ENCODE measurements around the gene FYB2. TPM values are rescaled to one million over a fixed set of nuclear protein-coding genes. Genes with fewer than 3 reads are reported as not detected.

FYB2 gene, protein sequence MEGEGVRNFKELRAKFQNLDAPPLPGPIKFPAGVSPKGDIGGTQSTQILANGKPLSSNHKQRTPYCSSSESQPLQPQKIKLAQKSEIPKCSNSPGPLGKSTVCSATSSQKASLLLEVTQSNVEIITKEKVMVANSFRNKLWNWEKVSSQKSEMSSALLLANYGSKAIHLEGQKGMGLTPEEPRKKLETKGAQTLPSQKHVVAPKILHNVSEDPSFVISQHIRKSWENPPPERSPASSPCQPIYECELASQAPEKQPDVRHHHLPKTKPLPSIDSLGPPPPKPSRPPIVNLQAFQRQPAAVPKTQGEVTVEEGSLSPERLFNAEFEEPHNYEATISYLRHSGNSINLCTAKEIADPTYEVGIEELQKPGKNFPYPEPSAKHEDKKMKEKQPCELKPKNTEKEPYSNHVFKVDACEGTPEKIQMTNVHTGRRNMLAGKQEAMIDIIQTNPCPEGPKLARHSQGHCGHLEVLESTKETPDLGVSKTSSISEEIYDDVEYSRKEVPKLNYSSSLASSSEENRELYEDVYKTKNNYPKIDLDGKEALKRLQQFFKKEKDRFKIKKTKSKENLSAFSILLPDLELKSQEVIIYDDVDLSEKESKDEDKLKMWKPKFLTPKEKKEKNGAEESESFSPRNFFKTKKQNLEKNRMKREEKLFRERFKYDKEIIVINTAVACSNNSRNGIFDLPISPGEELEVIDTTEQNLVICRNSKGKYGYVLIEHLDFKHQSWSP
- total RNA-seq = not detected

DNA sequence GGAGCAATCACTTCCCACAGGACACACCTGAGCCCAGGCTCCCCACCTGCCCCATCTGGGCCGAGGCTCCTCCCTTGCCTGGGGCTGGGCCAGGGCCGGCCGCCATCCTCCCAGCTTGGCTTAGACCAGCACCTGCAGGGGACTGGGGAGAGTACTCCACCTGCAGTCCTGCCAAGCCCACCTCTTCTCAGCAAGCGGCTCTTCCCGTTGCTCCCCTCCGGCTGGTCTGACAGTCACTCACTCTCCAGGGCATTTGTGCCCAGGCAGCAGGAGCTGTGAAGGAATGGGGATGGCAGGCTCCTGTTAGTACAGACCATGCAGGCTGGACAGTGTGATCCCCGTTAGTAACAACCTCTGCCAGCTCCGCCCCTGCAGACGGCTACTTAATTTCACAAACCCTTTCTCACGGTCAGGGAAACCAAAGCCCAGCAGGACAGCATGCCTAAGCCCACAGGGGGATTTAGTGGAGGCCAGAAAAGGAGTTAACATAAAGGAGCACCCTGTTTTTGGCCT lies at the start of gene FYB2:
Gene FYB2 (minus strand): TSS at position 18 of the 513 bp plus-strand sequence. CDS start 114 bp downstream, outside the sequence.
- Mint-ChIP-seq H3K27ac (no peak within 1 kb of the TSS), H3K4me1 (ENCODE audit: low read depth) (no peaks in the 10 kb centered on the region), H3K36me3 (ENCODE audit: low read depth) (no peaks in the 10 kb centered on the region), H3K9me3 (no peaks in the 10 kb centered on the region), H3K4me3 (no peak within 1 kb of the TSS), H3K27me3 (ENCODE audit: low read depth) (peaks cover 38% of the 10 kb centered on the region)
- intact Hi-C loops (cut with micrococcal nuclease) = loop anchor here (5.0 to 10.0 kb wide), 2 partner anchors 1345 to 1677 kb away; no protein-coding TSS in a partner anchor
- CTCF ChIA-PET = interaction anchor here (1.2 kb wide), 1 partner anchor 111 kb away, joined by 5 read pairs; no protein-coding TSS in a partner anchor
- no peak for DNase-seq

DNA sequence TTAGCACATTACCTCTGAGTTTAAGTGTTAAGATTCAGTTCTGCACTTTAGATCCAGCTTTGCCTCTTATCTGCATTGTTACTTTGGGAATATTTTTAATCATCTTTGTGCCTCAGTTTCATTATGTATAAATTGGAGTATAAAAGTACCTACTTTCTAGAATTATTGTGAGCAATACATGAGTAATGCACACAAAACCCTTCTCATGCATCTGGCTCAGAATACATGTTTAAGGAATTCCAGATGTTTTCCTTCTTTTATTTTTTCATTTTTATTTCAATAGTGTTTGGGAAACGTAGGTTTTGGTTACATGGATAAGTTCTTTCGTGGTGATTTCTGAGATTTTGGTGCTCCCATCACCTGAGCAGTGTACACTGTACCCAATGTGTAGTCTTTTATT lies 49.6 kb upstream of the FYB2 start:
- Mint-ChIP-seq H3K4me1 (ENCODE audit: low read depth) (no peaks in the 10 kb centered on the region), H3K9me3 (no peaks in the 10 kb centered on the region), H3K36me3 (ENCODE audit: low read depth) (no peaks in the 10 kb centered on the region), H3K27ac (no peak overlapping the region), H3K27me3 (ENCODE audit: low read depth) (peaks cover 19% of the 10 kb centered on the region), H3K4me3 (no peak overlapping the region)
- CTCF ChIA-PET = no interaction called here
- DNase-seq = no peak
- intact Hi-C loops (cut with micrococcal nuclease) = no loop called here

DNA sequence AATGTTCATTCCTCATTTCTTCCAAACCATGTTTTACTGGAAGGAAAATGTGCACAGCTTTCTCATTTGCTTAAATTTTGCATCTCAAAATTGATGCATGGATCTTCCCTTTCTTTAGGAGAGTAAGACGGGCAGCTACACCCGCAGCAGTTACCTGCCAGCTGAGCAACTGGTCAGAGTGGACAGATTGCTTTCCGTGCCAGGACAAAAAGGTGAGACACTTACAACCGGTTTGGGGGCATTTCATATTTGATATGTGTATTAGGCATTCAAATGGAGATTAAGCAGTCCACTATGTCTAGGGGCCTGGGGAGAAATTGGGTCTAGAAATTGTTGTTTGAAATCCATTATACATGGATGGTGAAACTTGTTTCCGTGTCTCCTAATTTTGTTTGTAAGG lies 48.3 kb upstream of the FYB2 start:
- no peaks in the 10 kb centered on the region for H3K4me1 Mint-ChIP-seq (ENCODE audit: low read depth)
- no peak overlapping the region for H3K27ac Mint-ChIP-seq
- no peak for DNase-seq
- intact Hi-C loops (cut with micrococcal nuclease) = no loop called here
- peaks cover 19% of the 10 kb centered on the region for H3K27me3 Mint-ChIP-seq (ENCODE audit: low read depth)
- CTCF ChIA-PET = no interaction called here
- no peaks in the 10 kb centered on the region for H3K36me3 Mint-ChIP-seq (ENCODE audit: low read depth)
- H3K9me3 Mint-ChIP-seq = no peaks in the 10 kb centered on the region
- H3K4me3 Mint-ChIP-seq = no peak overlapping the region

DNA sequence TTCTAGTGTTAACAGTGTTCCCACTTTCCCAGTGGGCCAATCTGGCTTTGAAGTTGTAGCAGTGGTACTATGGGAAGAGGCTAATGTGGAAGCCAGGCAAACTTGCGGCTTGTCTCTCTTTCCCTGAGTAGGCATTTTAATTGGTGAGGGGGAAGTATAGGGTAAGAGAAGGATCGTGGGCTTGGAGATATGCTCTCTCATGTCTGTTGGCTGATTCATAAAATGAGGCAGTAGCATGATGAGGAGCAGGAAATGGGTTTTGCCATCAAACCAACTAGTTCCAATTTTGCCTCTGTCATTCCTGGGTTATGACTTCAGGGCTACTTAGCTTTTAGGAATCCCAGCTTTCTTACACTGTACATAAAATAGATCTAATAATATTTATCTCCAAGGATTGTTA lies 47.5 kb upstream of the FYB2 start:
- intact Hi-C loops (cut with micrococcal nuclease) = no loop called here
- no peak for DNase-seq
- Mint-ChIP-seq H3K4me3 (no peak overlapping the region), H3K27ac (no peak overlapping the region), H3K36me3 (ENCODE audit: low read depth) (no peaks in the 10 kb centered on the region), H3K9me3 (no peaks in the 10 kb centered on the region), H3K27me3 (ENCODE audit: low read depth) (peaks cover 19% of the 10 kb centered on the region), H3K4me1 (ENCODE audit: low read depth) (no peaks in the 10 kb centered on the region)
- CTCF ChIA-PET = no interaction called here

DNA sequence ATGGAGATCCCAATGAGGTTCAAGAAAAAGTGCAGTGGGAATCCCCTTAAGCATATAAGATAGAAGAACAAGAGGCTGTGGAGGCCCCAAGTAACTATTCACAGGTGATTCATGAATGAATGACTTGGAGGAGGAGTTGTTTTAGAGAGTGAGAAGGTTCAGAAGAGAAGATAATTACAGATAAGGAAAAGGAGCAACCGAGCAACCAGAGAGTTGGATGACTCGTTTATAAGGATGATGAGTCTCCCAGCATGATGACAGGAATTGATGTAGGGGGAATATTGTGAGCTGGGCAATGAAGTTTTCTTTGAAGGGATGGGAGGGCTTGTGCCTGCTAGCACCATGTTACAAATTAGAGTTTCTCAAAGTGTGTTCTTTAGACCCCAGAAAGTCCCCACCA lies 45.2 kb upstream of the FYB2 start:
- DNase-seq = no peak
- Mint-ChIP-seq H3K9me3 (no peaks in the 10 kb centered on the region), H3K4me3 (no peak overlapping the region), H3K36me3 (ENCODE audit: low read depth) (no peaks in the 10 kb centered on the region), H3K4me1 (ENCODE audit: low read depth) (no peaks in the 10 kb centered on the region), H3K27me3 (ENCODE audit: low read depth) (peaks cover 14% of the 10 kb centered on the region), H3K27ac (no peak overlapping the region)
- CTCF ChIA-PET = no interaction called here
- intact Hi-C loops (cut with micrococcal nuclease) = no loop called here

DNA sequence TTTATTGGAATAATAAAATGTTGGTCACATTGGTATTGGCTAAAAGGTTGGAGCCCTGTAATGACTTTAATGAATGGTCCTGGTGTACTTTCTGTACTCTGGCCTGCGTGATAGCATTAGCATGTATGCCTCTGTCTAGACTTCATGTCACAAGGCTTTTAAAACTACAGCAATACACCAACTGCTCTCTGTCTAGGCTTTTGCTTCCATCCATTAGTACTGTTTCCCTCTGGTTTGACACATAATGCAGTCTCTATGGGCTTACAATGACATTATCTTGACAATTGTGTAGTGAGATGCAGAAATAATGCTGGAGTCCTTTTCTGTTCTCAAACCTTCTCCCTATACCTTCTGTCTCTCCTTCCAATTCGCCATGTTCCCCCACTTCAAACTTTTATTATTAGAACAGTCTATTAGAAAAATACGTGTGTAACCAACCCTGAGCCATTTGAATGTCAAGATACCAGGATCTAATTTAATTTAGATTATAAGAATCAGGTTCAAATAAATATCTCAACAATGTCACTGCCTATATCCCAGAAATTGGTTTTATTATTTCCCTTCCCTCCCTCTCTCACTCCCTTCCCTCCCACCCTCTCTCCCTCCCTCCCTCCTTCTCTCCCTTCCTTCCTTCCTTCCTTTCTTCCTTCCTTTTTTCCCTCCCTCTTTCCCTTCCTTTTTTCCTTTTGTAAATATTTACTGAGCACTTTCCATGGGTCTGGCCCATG lies 44.2 kb upstream of the FYB2 start:
- CTCF ChIA-PET = no interaction called here
- no peak overlapping the region for H3K27ac Mint-ChIP-seq
- peaks cover 11% of the 10 kb centered on the region for H3K27me3 Mint-ChIP-seq (ENCODE audit: low read depth)
- H3K9me3 Mint-ChIP-seq = no peaks in the 10 kb centered on the region
- H3K36me3 Mint-ChIP-seq (ENCODE audit: low read depth) = no peaks in the 10 kb centered on the region
- H3K4me1 Mint-ChIP-seq (ENCODE audit: low read depth) = no peaks in the 10 kb centered on the region
- H3K4me3 Mint-ChIP-seq = no peak overlapping the region
- DNase-seq = no peak
- intact Hi-C loops (cut with micrococcal nuclease) = no loop called here

DNA sequence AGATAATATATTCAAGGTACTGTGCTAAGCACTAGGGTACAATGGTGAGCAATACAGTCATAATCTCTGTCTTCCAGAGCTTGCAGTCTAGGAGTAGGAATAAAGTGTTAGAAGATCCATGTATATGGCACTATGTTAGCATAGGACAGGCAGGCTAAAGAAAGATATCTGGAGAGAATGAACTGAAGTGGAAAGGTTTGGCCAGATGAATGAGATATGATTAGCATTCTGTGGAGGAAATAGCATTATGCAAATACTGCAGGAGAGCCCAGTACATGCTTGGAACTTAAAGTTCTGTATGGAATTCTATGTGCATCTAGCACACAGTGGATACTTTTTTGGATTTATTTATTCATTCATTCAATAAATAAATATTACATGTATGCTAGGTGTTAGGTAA lies 40.1 kb upstream of the FYB2 start:
- intact Hi-C loops (cut with micrococcal nuclease) = no loop called here
- peaks cover 13% of the 10 kb centered on the region for H3K27me3 Mint-ChIP-seq (ENCODE audit: low read depth)
- H3K36me3 Mint-ChIP-seq (ENCODE audit: low read depth) = no peaks in the 10 kb centered on the region
- H3K4me1 Mint-ChIP-seq (ENCODE audit: low read depth) = no peaks in the 10 kb centered on the region
- H3K9me3 Mint-ChIP-seq = no peaks in the 10 kb centered on the region
- CTCF ChIA-PET = no interaction called here
- no peak overlapping the region for H3K4me3 Mint-ChIP-seq
- no peak overlapping the region for H3K27ac Mint-ChIP-seq
- no peak for DNase-seq

DNA sequence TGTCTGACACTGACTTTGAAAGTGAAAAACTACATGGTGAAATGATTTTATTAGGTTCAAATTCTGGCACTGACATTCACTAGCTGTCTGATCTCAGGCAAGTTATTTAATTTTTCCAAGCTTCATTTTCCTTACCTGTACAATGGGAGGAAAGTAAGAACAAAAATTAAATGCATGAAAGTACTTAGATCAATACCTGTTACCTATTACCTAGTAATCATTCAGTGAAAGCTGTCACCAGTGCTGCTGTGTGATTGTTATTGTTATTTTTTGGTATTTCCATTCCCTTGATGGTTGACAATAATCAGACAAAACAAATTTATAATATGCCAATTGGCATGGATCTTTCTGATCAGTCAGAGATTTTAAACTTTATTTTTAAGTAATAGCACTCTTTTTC lies 37.0 kb upstream of the FYB2 start:
- Mint-ChIP-seq H3K36me3 (ENCODE audit: low read depth) (no peaks in the 10 kb centered on the region), H3K27me3 (ENCODE audit: low read depth) (peaks cover 13% of the 10 kb centered on the region), H3K4me3 (no peak overlapping the region), H3K4me1 (ENCODE audit: low read depth) (no peaks in the 10 kb centered on the region), H3K9me3 (no peaks in the 10 kb centered on the region), H3K27ac (no peak overlapping the region)
- intact Hi-C loops (cut with micrococcal nuclease) = no loop called here
- DNase-seq = no peak
- CTCF ChIA-PET = no interaction called here

DNA sequence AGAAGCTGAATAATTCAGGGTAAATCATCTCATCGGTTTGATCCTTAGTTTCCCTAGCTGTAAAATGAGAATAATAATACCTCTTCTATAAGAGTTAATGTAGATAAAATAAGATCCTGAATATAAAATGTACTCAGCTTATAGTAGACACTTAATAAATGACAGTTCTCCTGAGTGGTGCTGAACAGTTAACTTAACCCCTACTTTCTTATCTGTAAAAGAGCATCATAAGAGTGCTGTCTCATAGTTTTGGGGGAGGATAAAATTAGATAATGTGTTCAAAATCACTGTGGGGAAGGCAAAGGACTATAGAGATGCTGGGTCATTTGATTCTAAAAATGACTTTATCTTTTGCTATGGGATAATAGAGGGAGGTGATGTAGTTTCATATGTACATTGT lies 36.0 kb upstream of the FYB2 start:
- no peak for DNase-seq
- H3K27me3 Mint-ChIP-seq (ENCODE audit: low read depth) = peaks cover 11% of the 10 kb centered on the region
- H3K4me1 Mint-ChIP-seq (ENCODE audit: low read depth) = no peaks in the 10 kb centered on the region
- H3K4me3 Mint-ChIP-seq = no peak overlapping the region
- H3K36me3 Mint-ChIP-seq (ENCODE audit: low read depth) = no peaks in the 10 kb centered on the region
- H3K27ac Mint-ChIP-seq = no peak overlapping the region
- CTCF ChIA-PET = no interaction called here
- intact Hi-C loops (cut with micrococcal nuclease) = no loop called here
- no peaks in the 10 kb centered on the region for H3K9me3 Mint-ChIP-seq

DNA sequence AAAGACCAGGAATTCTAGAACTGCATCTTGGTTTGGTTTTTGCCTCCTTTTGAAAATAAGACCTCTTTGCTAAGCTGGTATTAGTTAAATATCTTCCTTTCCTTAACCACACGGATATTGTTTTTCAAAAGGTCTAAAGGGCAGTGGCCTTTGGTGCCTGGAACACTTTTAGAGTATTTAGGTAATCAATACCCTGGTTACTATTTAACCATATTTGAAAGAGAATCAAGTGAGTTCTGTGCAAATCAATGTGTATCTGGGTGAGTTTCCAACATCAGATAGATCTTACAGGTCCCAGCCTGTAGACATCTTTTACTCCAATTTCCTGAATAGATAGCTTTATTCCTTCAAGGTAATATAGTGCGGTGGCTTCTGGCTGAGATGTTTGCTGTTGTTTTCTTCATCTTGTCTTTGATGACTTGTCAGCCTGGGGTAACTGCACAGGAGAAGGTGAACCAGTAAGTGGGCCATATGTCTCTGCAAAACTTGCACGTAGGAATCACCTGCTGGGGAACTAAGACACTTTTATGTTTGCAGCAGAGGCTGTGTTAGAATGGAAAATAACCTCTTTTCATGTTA lies 35.4 kb upstream of the FYB2 start, which contains the start of gene C8A:
Gene C8A (plus strand): TSS at position 277 of the 579 bp plus-strand sequence. CDS start 105 bp downstream, at position 382.
- Mint-ChIP-seq H3K9me3 (no peaks in the 10 kb centered on the region), H3K27me3 (ENCODE audit: low read depth) (peaks cover 11% of the 10 kb centered on the region), H3K4me3 (no peak within 1 kb of the TSS), H3K36me3 (ENCODE audit: low read depth) (no peaks in the 10 kb centered on the region), H3K4me1 (ENCODE audit: low read depth) (no peaks in the 10 kb centered on the region), H3K27ac (no peak within 1 kb of the TSS)
- DNase-seq = no peak
- intact Hi-C loops (cut with micrococcal nuclease) = no loop called here
- CTCF ChIA-PET = interaction anchor here (0.6 kb wide), 1 partner anchor 280 kb away, joined by 3 read pairs; no protein-coding TSS in a partner anchor

DNA sequence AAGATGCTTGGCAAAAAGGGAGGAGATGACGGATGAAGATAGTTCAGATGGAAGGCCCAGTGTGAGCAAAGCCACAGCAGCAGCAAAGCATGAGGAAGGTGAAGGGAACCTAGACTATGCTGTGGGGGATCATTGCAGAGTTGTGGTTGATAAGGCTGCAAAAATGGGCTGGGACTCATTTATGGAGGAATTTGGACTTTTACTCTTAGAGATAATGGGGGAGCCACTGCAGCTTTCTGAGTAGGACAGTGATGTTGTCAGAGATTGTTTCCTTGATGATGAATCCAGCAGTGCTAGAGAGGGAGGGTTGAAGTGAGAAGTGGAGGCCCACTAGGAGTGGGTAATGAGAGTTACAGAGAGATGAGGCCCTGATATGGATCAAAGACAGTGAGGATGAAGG lies 33.3 kb upstream of the FYB2 start:
- intact Hi-C loops (cut with micrococcal nuclease) = no loop called here
- Mint-ChIP-seq H3K27ac (no peak overlapping the region), H3K27me3 (ENCODE audit: low read depth) (peaks cover 11% of the 10 kb centered on the region), H3K4me3 (no peak overlapping the region), H3K4me1 (ENCODE audit: low read depth) (no peaks in the 10 kb centered on the region), H3K36me3 (ENCODE audit: low read depth) (no peaks in the 10 kb centered on the region), H3K9me3 (no peaks in the 10 kb centered on the region)
- CTCF ChIA-PET = no interaction called here
- no peak for DNase-seq

DNA sequence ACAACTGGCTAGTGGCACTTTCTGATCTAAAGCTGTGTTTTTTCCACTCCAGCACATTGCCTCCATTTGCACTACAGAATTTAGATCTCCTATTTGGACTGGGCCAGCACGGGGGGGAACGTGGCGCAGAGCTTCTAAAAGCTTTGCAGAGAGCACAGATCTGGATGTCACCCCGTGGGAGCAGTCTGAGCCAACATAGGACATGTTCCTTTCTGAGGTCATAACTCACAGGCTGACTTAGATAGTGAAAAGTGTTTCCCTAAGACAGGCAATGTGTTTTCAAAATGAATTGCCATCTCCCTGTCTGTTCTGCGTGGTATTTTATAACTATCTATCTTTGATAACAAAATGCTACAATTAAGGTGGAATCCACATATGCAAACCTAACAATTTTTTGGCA lies 31.7 kb upstream of the FYB2 start:
- Mint-ChIP-seq H3K27ac (no peak overlapping the region), H3K4me1 (ENCODE audit: low read depth) (no peaks in the 10 kb centered on the region), H3K36me3 (ENCODE audit: low read depth) (no peaks in the 10 kb centered on the region), H3K27me3 (ENCODE audit: low read depth) (peaks cover 11% of the 10 kb centered on the region), H3K4me3 (no peak overlapping the region), H3K9me3 (no peaks in the 10 kb centered on the region)
- CTCF ChIA-PET = no interaction called here
- DNase-seq = no peak
- intact Hi-C loops (cut with micrococcal nuclease) = no loop called here
